Prostate gland (tissue), 2 donors: ENCODE measurements around the gene ZP1.

Source experiments
- CTCF ChIP-seq, 4 experiments: fragments of 200-600 bp in 2 of 4; fragments of 450-650 bp in 2 of 4; sonication (generic) in 2 of 4; IDR thresholded peaks; 1 replicate in 3 of 4; 2 replicates in 1 of 4; pipeline ENCODE4 v1.5.1; 2016 to 2019; ENCODE audit warnings: antibody characterized with exemption in 4 of 4, mild to moderate bottlenecking in 2 of 4, moderate library complexity in 2 of 4
- POLR2A ChIP-seq: fragments of 450-650 bp; IDR thresholded peaks from one replicate; pipeline ENCODE4 v1.6.1; 2016; ENCODE audit warnings: antibody characterized with exemption, mild to moderate bottlenecking

DNA sequence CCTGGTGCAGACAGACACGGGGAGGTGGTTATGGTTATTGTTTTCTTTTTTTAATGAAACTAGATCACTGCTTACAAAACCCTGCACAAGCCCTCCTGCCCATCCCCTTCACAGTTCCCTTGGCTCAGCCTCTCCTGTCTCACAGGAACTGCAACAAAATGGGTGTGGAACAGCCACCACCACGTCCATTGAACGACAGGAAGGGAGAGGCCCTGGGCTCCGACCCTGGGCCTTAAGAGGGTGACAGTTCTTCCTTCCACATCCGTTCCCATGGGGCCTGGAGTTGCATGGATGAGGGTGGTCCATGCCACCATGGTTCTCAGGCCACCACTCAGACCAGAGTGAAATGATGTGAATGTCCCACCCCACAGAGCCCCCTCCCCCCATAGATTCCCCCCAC is 23.4 kb downstream of the ZP1 start:
- TF ChIP-seq CTCF (IDR thresholded peaks at IDR 0.05) (no peak), POLR2A (no peak)
